Measurements from ENCODE around the gene NUAK1.

Gene NUAK1

GRCh38 chr12:106128585-106129328, 10.0 kb downstream of the NUAK1 start:
- no peak for DNase-seq

GRCh38 chr12:106127338-106128126, 11.2 kb downstream of the NUAK1 start:
- no peak for DNase-seq

GRCh38 chr12:106126441-106127337, 12.1 kb downstream of the NUAK1 start:
- no peak for DNase-seq

- DNase-seq: no peak
Measured at GRCh38 chr12:106125351-106126095, 13.2 kb downstream of the NUAK1 start.

- no peak for DNase-seq
Measured at GRCh38 chr12:106123551-106124081, 15.1 kb downstream of the NUAK1 start.

GRCh38 chr12:106123110-106123509, 15.6 kb downstream of the NUAK1 start:
- DNase-seq: no peak

- DNase-seq: no peak
Measured at GRCh38 chr12:106122004-106122403, 16.8 kb downstream of the NUAK1 start.

- DNase-seq: no peak
Measured at GRCh38 chr12:106120519-106121105, 18.1 kb downstream of the NUAK1 start.

GRCh38 chr12:106119301-106119700, 19.5 kb downstream of the NUAK1 start:
- no peak for DNase-seq

- no peak for DNase-seq
Measured at GRCh38 chr12:106118381-106119130, 20.2 kb downstream of the NUAK1 start.

- no peak for DNase-seq
Measured at GRCh38 chr12:106115440-106115839, 23.3 kb downstream of the NUAK1 start.

- DNase-seq: no peak
Measured at GRCh38 chr12:106114447-106115068, 24.2 kb downstream of the NUAK1 start.

GRCh38 chr12:106113824-106114446, 24.8 kb downstream of the NUAK1 start:
- DNase-seq: no peak

GRCh38 chr12:106113446-106113823, 25.3 kb downstream of the NUAK1 start:
- DNase-seq: no peak

- DNase-seq: no peak
Measured at GRCh38 chr12:106113042-106113441, 25.7 kb downstream of the NUAK1 start.

- no peak for DNase-seq
Measured at GRCh38 chr12:106112145-106112821, 26.5 kb downstream of the NUAK1 start.

GRCh38 chr12:106110626-106111300, 28.0 kb downstream of the NUAK1 start:
- no peak for DNase-seq

GRCh38 chr12:106109168-106109910, 29.4 kb downstream of the NUAK1 start:
- DNase-seq: no peak
